Panc1 (cell line): ENCODE data around the gene DSCAM. TPM values are rescaled to one million over a fixed set of nuclear protein-coding genes. Genes with fewer than 3 reads are reported as not detected.

Experiments
- ATAC-seq: fragments of 200-7000 bp; cut with Tn5 transposase; 2 replicates; pipeline ENCODE4 v1.9.1; 2020; ENCODE audit warnings: mild to moderate bottlenecking, moderate library complexity
- BruUV-seq: library from RNA; stranded (reverse); fragments of 400-500 nt; replicated peaks from 2 replicates; lab custom pipeline; 2021; lab: Mats Ljungman, UMichigan
- CTCF ChIA-PET: fragments of 300-600 bp; sonication (Branson Sonifier 250); formaldehyde crosslinking; loops from one replicate; lab custom pipeline; 2022; ENCODE audit warnings: antibody characterized with exemption; lab: Charles Lee
- POLR2A ChIA-PET: fragments of 300-600 bp; sonication (Branson Sonifier 250); formaldehyde crosslinking; loops from one replicate; lab custom pipeline; 2022; ENCODE audit warnings: antibody characterized with exemption; lab: Charles Lee
- DNase-seq: peaks from one replicate; pipeline ENCODE4 v3.0.0-alpha.2; 2010; ENCODE audit warnings: low read depth, low spot score
- H3K27ac ChIP-seq: 2 replicates; pipeline ENCODE4 v1.5.1; 2011; ENCODE audit warnings: mild to moderate bottlenecking, low read length, inconsistent platforms
- H3K27me3 ChIP-seq: fragments of 200-500 bp; sonication (Bioruptor generic); 2 replicates; pipeline ENCODE4 v1.6.0; 2014; ENCODE audit warnings: low read length, inconsistent platforms; ENCODE audit not compliant: control insufficient read depth, insufficient read depth
- H3K36me3 ChIP-seq: fragments of 200-500 bp; sonication (Bioruptor generic); 2 replicates; pipeline ENCODE4 v1.5.1; 2014; ENCODE audit warnings: inconsistent platforms, mild to moderate bottlenecking, low read length, moderate library complexity; ENCODE audit not compliant: control insufficient read depth, insufficient read depth
- H3K4me1 ChIP-seq: 2 replicates; pipeline ENCODE4 v1.5.1; 2011; ENCODE audit warnings: inconsistent platforms, mild to moderate bottlenecking, low read length, moderate library complexity; ENCODE audit not compliant: control insufficient read depth, insufficient read depth
- H3K4me3 ChIP-seq, 2 experiments: 2 replicates each; pipeline ENCODE4 v1.5.1; 2011 to 2012; ENCODE audit warnings: low read depth in 2 of 2, low read length in 2 of 2, mild to moderate bottlenecking in 2 of 2, inconsistent platforms in 1 of 2, moderate library complexity in 1 of 2
- H3K9me3 ChIP-seq: fragments of 200-500 bp; sonication (Bioruptor generic); 2 replicates; pipeline ENCODE4 v1.5.1; 2014; ENCODE audit warnings: low read depth, mild to moderate bottlenecking, inconsistent platforms, low read length, moderate library complexity; ENCODE audit not compliant: control insufficient read depth, insufficient read depth
- CTCF ChIP-seq: fragments of 450-650 bp; IDR thresholded peaks from 2 replicates; pipeline ENCODE4 v1.5.1; 2017; ENCODE audit warnings: mild to moderate bottlenecking
- POLR2AphosphoS5 ChIP-seq: IDR thresholded peaks from 2 replicates; pipeline ENCODE4 v1.6.1; 2012; ENCODE audit warnings: mild to moderate bottlenecking, low read depth, low read length, moderate library complexity
- SIN3A ChIP-seq: IDR thresholded peaks from 2 replicates; pipeline ENCODE4 v1.6.1; 2012; ENCODE audit warnings: low read depth, mild to moderate bottlenecking, low read length, moderate library complexity, borderline replicate concordance; ENCODE audit not compliant: insufficient read depth
- TCF7L2 ChIP-seq: IDR thresholded peaks from 2 replicates; pipeline ENCODE4 v1.6.1; 2011; ENCODE audit warnings: mild to moderate bottlenecking, low read depth, low read length, inconsistent platforms
- in situ Hi-C: cut with HindIII; loops from 2 replicates; pipeline ENCODE4 v1.10.0; 2016; ENCODE audit warnings: low sequenced_read_pairs, low pct_unique_long_range_greater_than_20kb
- intact Hi-C: fragments of 100-400 bp; cut with micrococcal nuclease; formaldehyde crosslinking; loops from one replicate; pipeline ENCODE4 v1.10.0; 2022; ENCODE audit not compliant: unreplicated experiment
- total RNA-seq: library from RNA; stranded (reverse); gene quantifications from one replicate; pipeline ENCODE4 v1.2.1, GENCODE V29; 2021; ENCODE audit not compliant: unreplicated experiment
- TF ChIP-seq, protein P1 (sequence below), 2 experiments: IDR thresholded peaks; 2 replicates each; pipeline ENCODE4 v1.6.1; 2011 to 2012; ENCODE audit warnings: low read depth in 2 of 2, control low read depth in 1 of 2, low read length in 1 of 2, mild to moderate bottlenecking in 1 of 2, moderate library complexity in 1 of 2; ENCODE audit not compliant: insufficient read depth in 1 of 2

The DSCAM gene
- total RNA-seq, 1 experiment from 2014 or later, result not detected

DNA sequence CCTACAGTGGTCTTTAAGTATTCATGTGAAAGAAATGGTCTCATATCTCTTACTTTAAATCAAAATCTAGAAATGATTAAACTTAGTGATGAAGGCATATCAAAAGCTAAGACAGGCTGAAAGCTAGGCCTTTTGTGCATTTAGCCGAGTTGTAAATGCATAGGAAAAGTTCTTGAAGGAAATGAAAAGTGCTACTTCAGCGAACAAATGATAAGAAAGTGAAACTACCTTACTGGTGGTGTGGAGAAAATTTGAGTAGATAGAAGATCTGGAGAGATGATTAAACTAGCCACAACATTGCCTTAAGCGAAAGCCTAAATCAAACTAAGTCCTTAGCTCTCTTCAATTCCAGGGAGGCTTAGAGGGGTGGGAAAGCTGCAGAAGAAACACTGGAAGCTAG lies 147.6 kb downstream of the DSCAM start:
- Histone ChIP-seq H3K27me3 (no peaks in the 10 kb centered on the region), H3K9me3 (no peaks in the 10 kb centered on the region), H3K27ac (no peak overlapping the region), H3K4me1 (no peaks in the 10 kb centered on the region), H3K4me3 (no peak overlapping the region), H3K36me3 (no peaks in the 10 kb centered on the region)
- no peak for ATAC-seq
- no TSS peak for BruUV-seq
- intact Hi-C loops (no loop called here), in situ Hi-C loops (no loop called here)
- POLR2A ChIA-PET, result no interaction called here
- TF ChIP-seq POLR2AphosphoS5 (no peak), SIN3A (no peak), TCF7L2 (no peak), CTCF (no peak)
- TF ChIP-seq, protein P1, sequence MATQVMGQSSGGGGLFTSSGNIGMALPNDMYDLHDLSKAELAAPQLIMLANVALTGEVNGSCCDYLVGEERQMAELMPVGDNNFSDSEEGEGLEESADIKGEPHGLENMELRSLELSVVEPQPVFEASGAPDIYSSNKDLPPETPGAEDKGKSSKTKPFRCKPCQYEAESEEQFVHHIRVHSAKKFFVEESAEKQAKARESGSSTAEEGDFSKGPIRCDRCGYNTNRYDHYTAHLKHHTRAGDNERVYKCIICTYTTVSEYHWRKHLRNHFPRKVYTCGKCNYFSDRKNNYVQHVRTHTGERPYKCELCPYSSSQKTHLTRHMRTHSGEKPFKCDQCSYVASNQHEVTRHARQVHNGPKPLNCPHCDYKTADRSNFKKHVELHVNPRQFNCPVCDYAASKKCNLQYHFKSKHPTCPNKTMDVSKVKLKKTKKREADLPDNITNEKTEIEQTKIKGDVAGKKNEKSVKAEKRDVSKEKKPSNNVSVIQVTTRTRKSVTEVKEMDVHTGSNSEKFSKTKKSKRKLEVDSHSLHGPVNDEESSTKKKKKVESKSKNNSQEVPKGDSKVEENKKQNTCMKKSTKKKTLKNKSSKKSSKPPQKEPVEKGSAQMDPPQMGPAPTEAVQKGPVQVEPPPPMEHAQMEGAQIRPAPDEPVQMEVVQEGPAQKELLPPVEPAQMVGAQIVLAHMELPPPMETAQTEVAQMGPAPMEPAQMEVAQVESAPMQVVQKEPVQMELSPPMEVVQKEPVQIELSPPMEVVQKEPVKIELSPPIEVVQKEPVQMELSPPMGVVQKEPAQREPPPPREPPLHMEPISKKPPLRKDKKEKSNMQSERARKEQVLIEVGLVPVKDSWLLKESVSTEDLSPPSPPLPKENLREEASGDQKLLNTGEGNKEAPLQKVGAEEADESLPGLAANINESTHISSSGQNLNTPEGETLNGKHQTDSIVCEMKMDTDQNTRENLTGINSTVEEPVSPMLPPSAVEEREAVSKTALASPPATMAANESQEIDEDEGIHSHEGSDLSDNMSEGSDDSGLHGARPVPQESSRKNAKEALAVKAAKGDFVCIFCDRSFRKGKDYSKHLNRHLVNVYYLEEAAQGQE (IDR thresholded peaks at IDR 0.05; ENCODE audit: insufficient read depth in 1 of 2, low read depth in 2 of 2, low read length in 1 of 2), result no peak
- no peak for DNase-seq
- CTCF ChIA-PET, result no interaction called here

DNA sequence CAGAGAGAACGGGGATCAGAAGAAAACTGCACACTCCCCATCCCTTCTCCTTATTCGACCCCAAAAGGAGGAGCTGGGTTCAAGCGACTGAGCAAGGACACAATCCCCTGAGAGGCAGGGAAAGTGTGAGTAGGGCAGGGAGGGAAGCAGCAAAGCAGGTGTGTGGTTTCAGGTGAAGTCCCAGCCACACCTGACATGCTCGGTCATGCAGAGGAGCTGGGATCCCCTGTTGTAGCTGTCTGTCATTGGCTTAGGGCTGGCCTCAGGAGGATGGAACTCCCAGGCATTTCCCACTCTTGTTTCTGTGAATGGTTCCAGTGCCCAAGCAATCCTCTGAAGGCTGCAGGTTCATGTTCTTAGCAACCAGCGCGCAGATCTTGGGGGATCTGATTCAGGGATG lies 150.7 kb downstream of the DSCAM start:
- no TSS peak for BruUV-seq
- H3K27ac ChIP-seq, result no peak overlapping the region
- H3K4me3 ChIP-seq, result no peak overlapping the region
- in situ Hi-C loops (no loop called here), intact Hi-C loops (no loop called here)
- H3K27me3 ChIP-seq, result no peaks in the 10 kb centered on the region
- no peaks in the 10 kb centered on the region for H3K4me1 ChIP-seq
- DNase-seq (no peak), ATAC-seq (no peak)
- ChIA-PET POLR2A (no interaction called here), CTCF (no interaction called here)
- H3K36me3 ChIP-seq, result no peaks in the 10 kb centered on the region
- no peaks in the 10 kb centered on the region for H3K9me3 ChIP-seq
- TF ChIP-seq TCF7L2 (no peak), CTCF (no peak)
- TF ChIP-seq, protein P1 (IDR thresholded peaks at IDR 0.05; ENCODE audit: insufficient read depth in 1 of 2, low read depth in 2 of 2, low read length in 1 of 2), result no peak
